Body of pancreas (tissue), 4 donors: ENCODE data around the gene PPP5C.

Source experiments
- CTCF ChIP-seq, 7 experiments: fragments of 450-650 bp in 4 of 7; fragments of 200-600 bp in 3 of 7; sonication (generic) in 3 of 7; IDR thresholded peaks; one replicate each; pipeline ENCODE4 v1.5.1; 2016 to 2019; ENCODE audit warnings: antibody characterized with exemption in 7 of 7
- POLR2A ChIP-seq, 3 donors: fragments of 450-650 bp; IDR thresholded peaks; one replicate each; pipeline ENCODE4 v1.6.1; 2016; ENCODE audit warnings: antibody characterized with exemption in 3 of 3, mild to moderate bottlenecking in 2 of 3

- TF ChIP-seq CTCF (IDR thresholded peaks at IDR 0.05): no peak
- TF ChIP-seq POLR2A (IDR thresholded peaks at IDR 0.05): no peak
Measured at GRCh38 chr19:46324277-46324676, 22.6 kb upstream of the PPP5C start.
